Skeletal muscle cell (primary cell): ENCODE results near the gene NFU1.

Experiments
- DNase-seq: peaks from one replicate; pipeline ENCODE4 v3.0.0-alpha.2; 2010; ENCODE audit warnings: low read depth
- H3K4me3 ChIP-seq: 2 replicates; pipeline ENCODE4 v1.5.1; 2011; ENCODE audit warnings: low read depth, mild to moderate bottlenecking, control low read depth, low read length, moderate library complexity

The NFU1 gene

GRCh38 chr2:69436938-69437750 lies at the start of gene NFU1:
NFU1 (minus strand) TSS chr2:69437435; CDS start chr2:69437422, 13 bp downstream.
- H3K4me3 ChIP-seq, result peak within 1 kb of the TSS; percentile 77

DNA sequence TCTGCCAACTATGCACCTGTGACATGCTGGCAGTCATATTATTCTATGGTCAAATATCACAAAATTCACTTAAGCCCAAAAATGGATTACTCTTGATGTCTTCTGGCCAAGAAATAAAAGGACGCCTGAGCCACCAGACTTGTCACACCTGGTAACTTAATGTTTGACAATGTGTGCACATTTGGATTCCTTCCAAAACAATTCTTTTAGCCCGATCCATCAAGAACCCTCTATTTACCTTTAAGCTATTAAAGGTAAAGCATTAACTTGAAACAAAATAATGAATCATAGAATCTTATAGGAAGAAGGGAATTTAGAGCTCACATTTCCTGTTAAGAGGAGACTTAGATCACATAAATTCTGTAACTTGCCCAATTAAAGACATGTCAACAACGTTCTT lies 46.5 kb upstream of the NFU1 start:
- H3K4me3 ChIP-seq, result no peak overlapping the region
- no peak for DNase-seq

More at GRCh38 chr2:69436938-69437750, at the start of gene NFU1:
- DNase-seq, result peak; percentile 91

GRCh38 chr2:69483024-69483423 lies 45.8 kb upstream of the NFU1 start:
- DNase-seq, result no peak
- no peak overlapping the region for H3K4me3 ChIP-seq

DNA sequence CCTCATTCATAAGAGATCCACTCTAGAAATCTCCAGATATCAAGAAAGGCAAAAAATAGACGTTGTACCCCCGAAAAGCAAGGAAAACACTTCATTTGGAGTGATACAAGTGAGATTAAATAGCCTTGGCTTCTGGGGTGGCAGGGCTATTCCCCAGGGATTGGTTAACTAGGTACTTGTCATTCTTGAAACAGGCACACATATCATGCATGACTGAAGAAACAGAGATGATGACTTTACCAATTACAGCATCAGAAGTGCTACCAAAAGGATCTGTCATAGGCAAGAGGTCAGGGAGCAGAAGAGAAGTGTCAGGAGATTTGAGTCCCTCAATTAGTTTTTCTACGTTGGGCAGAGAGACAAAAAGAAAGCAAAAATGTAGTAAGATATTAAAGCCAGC lies 45.2 kb upstream of the NFU1 start:
- DNase-seq, result no peak
- no peak overlapping the region for H3K4me3 ChIP-seq

- DNase-seq, result no peak
- H3K4me3 ChIP-seq, result no peak overlapping the region
Measured at GRCh38 chr2:69481421-69481820, 44.2 kb upstream of the NFU1 start.

- no peak for DNase-seq
- no peak overlapping the region for H3K4me3 ChIP-seq
Measured at GRCh38 chr2:69477627-69478026, 40.4 kb upstream of the NFU1 start.

DNA sequence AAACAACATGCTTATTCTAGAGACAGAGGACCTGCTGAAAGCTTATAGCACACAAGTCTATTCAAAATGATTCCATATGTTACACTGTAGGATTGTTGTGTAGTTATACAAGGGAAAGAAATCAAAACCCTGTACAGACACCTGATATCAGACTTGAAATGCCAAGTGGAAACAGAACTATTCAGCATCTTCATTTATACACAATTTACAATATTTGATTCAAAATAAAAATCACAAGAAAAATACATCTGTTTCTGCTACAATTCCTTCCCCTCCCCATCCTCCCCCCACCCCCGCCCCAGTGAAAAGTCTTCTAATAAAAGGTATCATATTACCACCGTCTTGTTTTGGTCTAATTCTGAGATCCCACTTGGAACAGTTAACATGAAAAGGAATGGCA lies 37.5 kb upstream of the NFU1 start:
- H3K4me3 ChIP-seq, result no peak overlapping the region
- no peak for DNase-seq

- H3K4me3 ChIP-seq, result no peak overlapping the region
- DNase-seq, result no peak
Measured at GRCh38 chr2:69471793-69472192, 34.6 kb upstream of the NFU1 start.

DNA sequence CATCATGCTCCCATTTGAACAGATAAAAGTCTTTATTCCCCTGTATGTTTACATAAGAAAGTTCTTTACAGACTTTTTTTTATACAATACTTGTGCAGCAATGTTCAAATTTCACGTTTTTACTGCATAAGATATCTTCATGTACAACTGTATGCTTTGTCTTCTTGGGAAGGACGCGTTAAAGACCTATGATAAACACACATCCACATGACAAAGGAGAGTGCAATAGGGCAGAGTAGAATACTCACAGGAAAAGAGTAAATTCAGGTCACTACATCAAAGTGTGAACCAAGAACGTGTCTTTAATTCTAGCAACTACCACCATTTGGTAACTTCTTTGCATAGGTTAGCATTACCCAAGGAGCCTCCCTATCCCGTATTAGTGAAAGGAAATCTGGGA lies 33.7 kb upstream of the NFU1 start:
- no peak for DNase-seq
- no peak overlapping the region for H3K4me3 ChIP-seq

- DNase-seq, result no peak
- no peak overlapping the region for H3K4me3 ChIP-seq
Measured at GRCh38 chr2:69469784-69470183, 32.5 kb upstream of the NFU1 start.

DNA sequence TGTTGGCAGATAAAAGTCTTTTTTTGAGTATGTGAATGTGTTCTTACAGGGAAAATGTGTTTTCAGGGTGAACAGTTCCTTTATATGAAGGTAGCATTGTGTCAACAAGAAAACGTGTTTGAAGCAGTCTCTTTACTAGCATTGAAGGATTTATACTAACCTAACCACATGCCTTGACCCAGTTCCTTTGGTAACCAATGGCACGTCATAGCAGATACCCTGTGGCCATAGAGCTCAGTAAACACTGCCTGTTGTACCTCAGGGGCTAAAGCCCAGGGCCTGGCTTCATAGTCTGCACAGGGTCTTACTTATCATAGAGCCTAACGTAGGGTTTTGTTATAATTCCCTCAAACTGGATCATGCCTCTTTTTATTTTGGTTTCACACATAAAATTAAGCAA lies 32.1 kb upstream of the NFU1 start:
- DNase-seq, result no peak
- H3K4me3 ChIP-seq, result no peak overlapping the region

GRCh38 chr2:69466728-69467127 lies 29.5 kb upstream of the NFU1 start:
- no peak overlapping the region for H3K4me3 ChIP-seq
- DNase-seq, result no peak

GRCh38 chr2:69465513-69466456 lies 28.6 kb upstream of the NFU1 start:
- DNase-seq, result no peak
- H3K4me3 ChIP-seq, result no peak overlapping the region

DNA sequence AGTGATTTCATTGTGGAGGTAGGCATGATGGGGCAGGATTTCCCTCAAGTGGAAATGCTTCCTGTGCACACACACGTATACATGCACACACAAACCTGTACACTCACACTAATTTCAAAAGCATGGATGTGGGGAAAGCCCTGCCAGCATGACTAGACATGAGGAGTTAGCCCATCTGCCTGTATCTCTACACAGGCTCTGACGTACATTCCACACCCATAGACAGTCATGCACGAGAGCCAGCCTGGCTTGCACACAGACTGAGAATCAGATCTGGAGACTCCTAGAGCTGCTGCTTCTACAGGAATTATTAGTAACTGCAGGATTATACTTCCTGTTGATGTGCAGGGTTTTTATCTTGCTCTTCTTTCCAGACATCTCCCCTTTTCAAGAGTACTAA lies 27.3 kb upstream of the NFU1 start:
- no peak overlapping the region for H3K4me3 ChIP-seq
- peak; percentile 62 for DNase-seq

DNA sequence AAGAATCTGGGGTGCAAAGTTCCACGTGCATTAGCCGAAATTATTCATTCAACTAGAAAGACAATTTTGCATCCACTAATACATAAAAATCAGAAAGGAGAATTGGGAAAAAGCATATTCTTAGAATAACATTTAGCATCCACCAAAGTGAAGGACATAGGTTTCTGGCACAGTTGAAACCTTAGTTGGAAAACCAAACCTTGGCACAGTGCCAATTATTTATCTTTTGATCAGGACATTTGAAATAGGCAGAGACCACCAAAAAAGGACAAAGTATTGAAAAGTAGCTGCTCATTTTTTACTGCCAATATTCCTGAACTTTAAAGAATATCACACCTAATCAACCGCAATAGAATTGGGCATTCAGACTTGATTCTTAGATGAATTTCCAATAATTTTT lies 25.5 kb upstream of the NFU1 start:
- no peak for DNase-seq
- H3K4me3 ChIP-seq, result no peak overlapping the region

GRCh38 chr2:69461404-69461803 lies 24.2 kb upstream of the NFU1 start:
- DNase-seq, result no peak
- H3K4me3 ChIP-seq, result no peak overlapping the region

DNA sequence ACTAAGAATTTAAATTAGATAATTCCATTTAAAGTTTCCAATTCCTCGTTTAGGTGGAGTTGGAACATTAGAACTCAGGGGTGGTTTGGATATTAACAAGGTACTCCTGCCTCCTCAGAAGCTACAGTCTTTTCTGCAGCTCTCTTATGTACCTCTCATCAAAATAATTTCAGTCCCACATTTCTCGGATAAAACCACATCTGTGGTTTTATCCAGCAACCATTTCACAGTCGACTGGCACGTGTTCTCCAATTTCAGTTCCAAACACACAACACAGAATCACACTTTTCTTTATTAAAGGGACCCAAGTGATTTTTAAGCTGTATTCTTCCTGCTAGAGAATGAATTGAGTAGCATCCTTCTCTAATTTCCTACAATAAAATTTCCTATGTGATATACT lies 22.7 kb upstream of the NFU1 start:
- H3K4me3 ChIP-seq, result no peak overlapping the region
- DNase-seq, result no peak

DNA sequence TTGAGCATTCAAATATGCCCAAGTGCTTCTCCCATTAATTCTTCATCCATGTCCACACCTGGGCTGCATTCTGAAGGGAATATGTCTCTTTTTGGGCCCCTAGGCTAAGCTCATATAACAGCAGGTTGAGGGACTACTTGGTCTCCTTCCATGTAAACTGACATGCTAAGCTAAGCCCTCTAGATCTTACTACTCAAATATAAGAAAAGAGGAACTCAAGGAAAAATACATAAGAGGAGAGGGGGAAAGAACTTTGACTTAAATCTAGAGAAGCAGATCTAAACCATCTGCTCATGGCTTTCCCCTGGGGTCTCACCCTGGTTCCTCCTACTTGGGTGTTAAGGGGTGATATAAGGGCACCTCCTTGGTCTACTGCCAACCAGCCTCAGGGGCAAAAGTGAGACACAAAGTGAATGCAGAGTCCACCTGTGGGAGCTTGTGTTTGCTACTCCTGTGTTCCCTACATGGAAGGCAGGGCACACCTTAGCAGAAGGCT lies 19.8 kb upstream of the NFU1 start:
- DNase-seq, result no peak
- H3K4me3 ChIP-seq, result no peak overlapping the region

DNA sequence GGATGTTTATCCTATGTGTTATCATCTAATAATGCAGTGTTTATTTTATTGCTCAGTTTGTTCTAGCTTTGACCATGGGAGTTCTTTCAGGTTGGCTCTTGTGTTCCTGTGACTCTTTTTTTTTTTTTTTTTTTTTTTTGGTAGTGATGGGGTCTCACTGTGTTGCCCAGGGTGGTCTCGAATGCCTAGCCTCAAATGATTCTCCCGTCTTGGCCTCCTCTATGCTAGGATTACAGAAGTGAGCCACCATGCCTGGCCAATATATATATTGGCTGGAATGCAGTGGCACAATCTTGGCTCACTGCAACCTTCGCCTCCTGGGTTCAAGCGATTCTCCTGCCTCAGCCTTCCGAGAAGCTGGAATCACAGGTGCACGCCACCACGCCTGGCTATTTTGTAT lies 18.9 kb upstream of the NFU1 start:
- H3K4me3 ChIP-seq, result no peak overlapping the region

GRCh38 chr2:69454976-69455375 lies 17.7 kb upstream of the NFU1 start:
- H3K4me3 ChIP-seq, result no peak overlapping the region
- DNase-seq, result no peak

More for the DNA sequence above, 18.9 kb upstream of the NFU1 start:
- DNase-seq, result no peak
